ENCODE data around the gene VANGL2.

Gene VANGL2

DNA sequence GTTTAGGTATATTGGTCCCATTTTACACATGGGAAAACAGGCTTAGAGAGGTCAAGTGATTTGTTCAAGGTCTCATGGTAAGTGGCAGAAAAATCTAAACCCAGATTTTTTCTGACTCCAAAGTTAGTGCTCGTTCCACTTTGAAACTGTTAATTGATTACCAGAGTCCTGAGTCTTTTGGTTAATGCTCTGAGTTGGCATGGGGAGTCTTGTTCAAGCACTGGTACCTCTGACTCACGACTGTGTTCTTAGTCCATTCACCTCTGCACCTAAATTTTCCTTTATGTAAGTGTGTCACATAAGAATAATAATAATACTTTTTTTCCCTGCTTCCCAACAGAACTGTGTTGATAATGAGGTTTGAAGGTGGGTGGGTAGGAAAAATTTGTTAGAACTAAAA, 59.3 kb downstream of the VANGL2 start:
- no peak for DNase-seq (ENCODE audit: low spot score)

DNA sequence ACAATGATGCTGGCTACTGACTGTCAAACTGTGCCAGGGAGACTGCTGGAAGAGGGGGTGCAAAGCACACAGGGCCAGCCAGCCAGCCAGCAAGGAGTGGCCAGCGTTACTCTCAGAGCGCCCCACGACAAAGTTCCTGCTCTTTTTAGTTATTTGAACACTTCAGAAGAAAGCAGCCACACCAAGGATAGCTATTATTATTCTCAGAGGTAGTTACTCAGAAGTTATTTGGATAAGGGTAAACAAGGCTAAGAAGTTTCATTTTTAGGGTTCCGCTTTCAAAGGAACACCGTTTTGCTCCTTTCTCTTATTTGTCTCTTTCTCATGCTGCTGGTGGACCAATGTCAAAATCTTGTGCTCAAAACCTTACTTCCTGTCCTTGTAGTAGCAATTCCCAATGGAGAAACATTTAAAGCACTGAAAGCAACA, 59.9 kb downstream of the VANGL2 start:
- no peak for DNase-seq (ENCODE audit: low spot score)

DNA sequence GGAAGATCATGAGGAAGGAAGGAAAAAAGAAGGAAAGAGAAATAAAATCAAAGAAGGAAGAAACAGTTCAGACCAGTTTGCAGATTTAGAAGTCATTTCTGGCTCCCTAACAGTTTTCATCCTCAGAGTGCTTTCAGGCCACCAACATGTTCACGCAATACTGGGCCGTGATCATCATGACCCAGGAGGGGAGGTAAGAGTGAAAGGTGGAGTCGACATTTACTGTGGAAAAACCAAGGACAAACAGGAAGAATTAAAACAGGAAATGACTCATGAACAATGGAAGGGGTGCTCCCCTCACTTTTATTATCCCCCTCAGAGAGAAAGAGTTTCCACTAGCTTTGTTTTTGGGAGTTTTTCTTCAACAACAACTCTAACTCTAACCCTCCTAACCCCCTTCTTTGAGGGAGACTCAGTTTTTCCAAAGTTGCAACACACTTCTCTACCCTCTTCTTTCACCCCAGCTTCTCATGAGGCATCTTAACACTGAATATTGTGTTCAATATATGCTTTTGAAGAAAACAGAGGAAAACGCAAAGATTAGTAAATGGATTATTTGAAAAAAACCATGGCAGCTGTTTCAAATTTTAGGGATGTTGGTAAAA, 60.4 kb downstream of the VANGL2 start:
- DNase-seq (ENCODE audit: low spot score): no peak

DNA sequence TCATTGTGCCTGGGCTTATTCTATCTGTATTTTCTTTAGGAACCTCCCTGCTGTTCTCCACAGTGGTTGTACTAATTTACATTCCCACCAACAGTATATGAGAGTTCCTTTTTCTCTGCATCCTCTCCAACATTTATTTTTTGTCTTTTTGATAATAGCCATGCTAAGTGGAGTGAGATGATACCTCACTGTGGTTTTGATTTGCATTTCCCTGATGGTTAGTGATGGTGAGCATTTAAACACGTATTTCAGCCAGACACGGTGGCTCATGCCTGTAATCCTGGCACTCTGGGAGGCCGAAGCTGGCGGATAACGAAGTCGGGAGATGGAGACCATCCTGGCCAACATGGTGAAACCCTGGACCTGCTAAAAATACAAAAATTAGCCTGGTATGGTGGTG, 64.8 kb downstream of the VANGL2 start:
- DNase-seq (ENCODE audit: low spot score): no peak

DNA sequence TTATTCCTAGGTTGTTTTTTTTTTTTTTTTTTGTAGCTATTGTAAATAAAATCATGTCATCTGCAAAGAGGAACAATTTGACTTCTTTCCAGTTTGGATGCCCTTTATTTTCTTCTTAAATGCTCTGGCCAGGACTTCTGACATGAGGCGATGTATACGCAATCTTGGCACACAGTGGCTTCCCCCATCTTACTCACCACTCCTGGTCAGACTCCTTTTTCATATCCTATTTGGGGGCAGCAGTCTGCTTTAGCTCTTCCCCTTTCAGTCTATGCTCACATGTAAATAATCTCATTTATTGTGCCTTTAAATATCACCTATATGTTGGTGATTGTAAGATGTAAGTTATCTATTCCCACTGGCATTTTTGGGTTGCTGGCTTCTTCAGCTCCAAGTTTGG, 66.6 kb downstream of the VANGL2 start:
- DNase-seq (ENCODE audit: low spot score): no peak

DNA sequence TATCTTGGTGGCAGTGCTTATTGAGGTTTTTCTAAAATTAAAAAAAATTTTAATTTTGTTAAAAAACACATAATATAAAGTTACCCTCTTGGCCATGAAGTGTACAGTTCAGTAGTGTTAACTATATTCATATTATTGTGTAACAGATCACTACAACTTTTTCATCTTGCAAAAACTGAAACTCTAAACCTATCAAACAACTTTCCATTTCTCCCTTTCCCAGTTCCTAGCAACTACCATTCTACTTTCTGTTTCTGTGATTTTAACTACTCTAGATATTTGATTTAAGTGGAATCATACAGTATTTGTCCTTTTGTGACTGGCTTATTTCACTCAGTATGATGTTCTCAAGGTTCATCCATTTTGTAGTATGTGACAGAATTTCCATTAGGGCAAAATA, 67.2 kb downstream of the VANGL2 start:
- DNase-seq (ENCODE audit: low spot score): no peak

DNA sequence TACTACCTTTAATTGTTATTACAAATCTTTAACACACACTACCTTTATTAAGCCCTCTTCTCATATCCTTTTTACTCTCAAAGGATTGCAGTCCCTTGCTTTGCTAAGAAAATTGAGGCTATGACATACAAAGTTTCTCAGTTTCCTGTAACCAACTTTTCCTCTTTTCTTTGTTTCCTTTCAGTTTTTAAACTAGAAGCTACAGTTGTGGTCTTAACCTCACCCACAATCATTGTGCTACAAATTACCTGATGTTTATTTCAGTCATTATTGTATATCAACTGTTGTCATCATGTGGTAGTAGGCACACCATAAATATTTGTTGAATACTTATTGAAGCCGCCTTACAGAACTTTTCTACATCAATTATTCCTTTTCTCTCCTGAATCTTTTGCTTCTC, 70.9 kb downstream of the VANGL2 start:
- DNase-seq (ENCODE audit: low spot score): no peak

DNA sequence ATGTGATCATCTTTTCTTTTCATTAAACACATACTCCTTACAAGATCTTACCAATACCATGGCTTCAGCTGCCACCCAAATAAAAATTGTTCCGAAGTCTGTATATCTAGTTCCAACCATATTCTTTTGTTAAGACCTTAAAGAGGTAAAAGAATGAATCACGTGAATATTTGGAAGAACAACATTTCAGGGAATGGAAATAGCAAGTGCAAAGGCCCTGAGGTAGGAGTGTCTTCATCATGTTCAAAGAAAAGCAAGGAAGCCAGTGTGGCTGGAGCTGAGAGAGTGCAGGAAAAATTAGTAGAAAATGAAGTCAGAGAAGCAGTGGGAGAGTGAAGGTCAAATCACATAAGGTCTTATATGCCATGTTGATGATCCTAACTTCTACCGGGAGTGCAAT, 71.7 kb downstream of the VANGL2 start:
- no peak for DNase-seq (ENCODE audit: low spot score)

DNA sequence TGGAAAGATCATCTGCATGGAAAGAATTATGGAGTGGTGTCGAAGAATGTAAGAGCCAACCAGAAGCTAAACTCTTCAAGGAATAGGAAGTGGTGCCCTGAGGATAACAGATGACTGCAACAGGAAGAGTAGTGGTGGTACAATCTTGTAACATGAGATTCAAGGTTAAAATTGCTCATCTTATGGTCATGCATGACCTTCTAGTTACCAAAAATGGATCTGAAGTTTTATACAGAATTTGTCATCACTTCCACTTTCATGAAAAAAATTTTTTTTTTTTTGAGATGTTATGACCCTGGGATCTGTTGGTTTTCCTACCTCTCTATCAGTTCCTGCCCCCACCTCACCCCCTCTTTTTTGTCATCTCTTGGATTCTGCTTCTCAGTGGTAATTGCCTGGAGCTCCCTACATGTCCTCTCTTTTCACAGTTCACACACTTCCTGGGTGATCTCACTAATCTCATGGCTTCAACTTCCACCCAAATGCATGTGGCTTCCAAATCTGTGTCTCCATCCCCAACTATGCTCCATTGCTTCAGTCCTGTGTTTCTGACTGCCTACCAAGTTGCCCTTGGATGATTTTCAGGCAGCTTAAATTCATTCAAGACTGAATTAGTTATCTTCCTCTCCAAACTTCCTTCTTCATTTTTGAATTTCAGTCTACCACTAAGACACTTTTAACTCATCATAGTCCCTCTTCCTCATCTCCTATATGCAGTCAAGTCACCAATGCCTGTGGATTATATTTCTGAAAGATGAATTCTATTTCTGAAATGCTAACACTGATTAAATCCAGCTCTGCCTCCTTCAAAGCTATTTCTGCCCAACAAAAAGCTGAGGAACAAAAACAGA, 74.3 kb downstream of the VANGL2 start:
- DNase-seq (ENCODE audit: low spot score): no peak

Small RNAs within 50 kb of the gene (small RNA-seq; reads per million reads assigned to genes)
- gene RNU4-42P: 0.44 to 0.71 reads per million in 2 experiments

Measured in SK-N-DZ (cell line).